H7 (cell line): Measurements from ENCODE around the gene KRTAP4-8. TPM values are rescaled to one million over a fixed set of nuclear protein-coding genes. Genes with fewer than 3 reads are reported as not detected.

Experiments used
- total RNA-seq: library from RNA; depleted of rRNA; stranded (reverse); fragments of >200 nt; shearing (Covaris generic); gene quantifications from 2 replicates; pipeline ENCODE4 v1.2.3, GENCODE V29; 2014; rRNA removed

KRTAP4-8 gene
- total RNA-seq, 1 experiment from 2014 or later: not detected

Other genes starting within 250 kb of the KRTAP4-8 start
- not detected in 2 replicates for gene KRT12, start 230.9 kb downstream of the KRTAP4-8 start, total RNA-seq
- gene KRT20, start 212.9 kb downstream of the KRTAP4-8 start, total RNA-seq: not detected in 2 replicates
- not detected in 2 replicates for gene KRT23, start 160.5 kb downstream of the KRTAP4-8 start, total RNA-seq
- gene KRT39, start 131.2 kb downstream of the KRTAP4-8 start, total RNA-seq: not detected in 2 replicates
- not detected in 2 replicates for gene KRT40, start 113.8 kb downstream of the KRTAP4-8 start, total RNA-seq
- gene KRTAP3-3, start 104.0 kb downstream of the KRTAP4-8 start, total RNA-seq: not detected in 2 replicates
- not detected in 2 replicates for gene KRTAP3-2, start 98.2 kb downstream of the KRTAP4-8 start, total RNA-seq
- gene KRTAP3-1, start 89.0 kb downstream of the KRTAP4-8 start, total RNA-seq: not detected in 2 replicates
- gene KRTAP1-5, start 70.9 kb downstream of the KRTAP4-8 start, total RNA-seq: not detected in 2 replicates
- not detected in 2 replicates for gene KRTAP1-4, start 67.9 kb downstream of the KRTAP4-8 start, total RNA-seq
- not detected in 2 replicates for gene KRTAP1-3, start 63.3 kb downstream of the KRTAP4-8 start, total RNA-seq
- gene KRTAP1-1, start 56.7 kb downstream of the KRTAP4-8 start, total RNA-seq: not detected in 2 replicates
- not detected in 2 replicates for gene KRTAP2-1, start 50.8 kb downstream of the KRTAP4-8 start, total RNA-seq
- gene KRTAP2-2, start 42.9 kb downstream of the KRTAP4-8 start, total RNA-seq: not detected in 2 replicates
- not detected in 2 replicates for gene KRTAP2-3, start 38.0 kb downstream of the KRTAP4-8 start, total RNA-seq
- gene KRTAP2-4, start 32.3 kb downstream of the KRTAP4-8 start, total RNA-seq: not detected in 2 replicates
- gene KRTAP4-7, start 14.0 kb downstream of the KRTAP4-8 start, total RNA-seq: not detected in 2 replicates
- gene KRTAP4-16, start 4.1 kb upstream of the KRTAP4-8 start, total RNA-seq: not detected in 2 replicates
- not detected in 2 replicates for gene KRTAP4-9, start 7.2 kb upstream of the KRTAP4-8 start, total RNA-seq
- gene KRTAP4-11, start 20.2 kb upstream of the KRTAP4-8 start, total RNA-seq: not detected in 2 replicates
- not detected in 2 replicates for gene KRTAP4-12, start 26.0 kb upstream of the KRTAP4-8 start, total RNA-seq
- not detected in 2 replicates for gene KRTAP4-6, start 42.4 kb upstream of the KRTAP4-8 start, total RNA-seq
- gene KRTAP4-5, start 51.7 kb upstream of the KRTAP4-8 start, total RNA-seq: not detected in 2 replicates
- not detected in 2 replicates for gene KRTAP4-4, start 62.6 kb upstream of the KRTAP4-8 start, total RNA-seq
- not detected in 2 replicates for gene KRTAP4-3, start 70.1 kb upstream of the KRTAP4-8 start, total RNA-seq
- gene KRTAP4-2, start 80.1 kb upstream of the KRTAP4-8 start, total RNA-seq: not detected in 2 replicates
- 0.38 and 0.70 TPM in 2 replicates for gene KRTAP4-1, start 86.8 kb upstream of the KRTAP4-8 start, total RNA-seq
- gene KRTAP9-1, start 91.7 kb upstream of the KRTAP4-8 start, total RNA-seq: not detected in 2 replicates
- not detected in 2 replicates for gene KRTAP9-2, start 128.5 kb upstream of the KRTAP4-8 start, total RNA-seq
- gene KRTAP9-3, start 134.3 kb upstream of the KRTAP4-8 start, total RNA-seq: not detected in 2 replicates
- not detected in 2 replicates for gene KRTAP9-8, start 139.9 kb upstream of the KRTAP4-8 start, total RNA-seq
- gene KRTAP9-4, start 151.5 kb upstream of the KRTAP4-8 start, total RNA-seq: not detected in 2 replicates
- not detected in 2 replicates for gene KRTAP9-9, start 157.2 kb upstream of the KRTAP4-8 start, total RNA-seq
- not detected in 2 replicates for gene KRTAP9-6, start 167.2 kb upstream of the KRTAP4-8 start, total RNA-seq
- gene KRTAP9-7, start 177.6 kb upstream of the KRTAP4-8 start, total RNA-seq: not detected in 2 replicates
- not detected in 2 replicates for gene KRTAP29-1, start 204.7 kb upstream of the KRTAP4-8 start, total RNA-seq
- not detected in 2 replicates for gene KRTAP16-1, start 211.2 kb upstream of the KRTAP4-8 start, total RNA-seq
- gene KRTAP17-1, start 217.6 kb upstream of the KRTAP4-8 start, total RNA-seq: not detected in 2 replicates